ENCODE measurements around the gene TNFRSF19. TPM values are rescaled to one million over a fixed set of nuclear protein-coding genes. Genes with fewer than 3 reads are reported as not detected.

Gene TNFRSF19
- total RNA-seq, 1 experiment from 2014 or later: 0.54 TPM

- ChIA-PET POLR2A (no interaction called here), CTCF (no interaction called here)
- H3K4me1 ChIP-seq (ENCODE audit: control insufficient read depth, insufficient read depth, low read length): no peaks in the 10 kb centered on the region
- no peaks in the 10 kb centered on the region; the same call in none of the 2 replicates for H3K27me3 ChIP-seq (ENCODE audit: control insufficient read depth, insufficient read depth, low read length)
- DNase-seq (ENCODE audit: low read depth, low spot score) (no peak), ATAC-seq (no peak)
- H3K27ac ChIP-seq (ENCODE audit: low read length): no peak overlapping the region
- BruUV-seq (replicated peaks): no TSS peak
- intact Hi-C loops (cut with micrococcal nuclease; ENCODE audit: unreplicated experiment) (no loop called here), in situ Hi-C loops (cut with HindIII; ENCODE audit: low pct_unique_long_range_greater_than_20kb, low sequenced_read_pairs) (no loop called here)
- H3K9me3 ChIP-seq (ENCODE audit: control insufficient read depth, insufficient read depth, low read depth, low read length): no peaks in the 10 kb centered on the region
- H3K36me3 ChIP-seq (ENCODE audit: control insufficient read depth, insufficient read depth, low read length): no peaks in the 10 kb centered on the region
- H3K4me3 ChIP-seq (ENCODE audit: low read depth in 2 of 2, low read length in 2 of 2): no peak overlapping the region
- TF ChIP-seq REST (IDR thresholded peaks at IDR 0.05; ENCODE audit: insufficient read depth in 1 of 2, low read depth in 2 of 2, low read length in 1 of 2) (no peak), TCF7L2 (IDR thresholded peaks at IDR 0.05; ENCODE audit: low read depth, low read length) (no peak), POLR2AphosphoS5 (IDR thresholded peaks at IDR 0.05; ENCODE audit: low read depth, low read length) (no peak), SIN3A (IDR thresholded peaks at IDR 0.05; ENCODE audit: borderline replicate concordance, insufficient read depth, low read depth, low read length) (no peak), CTCF (IDR thresholded peaks at IDR 0.05) (no peak)
Observed at GRCh38 chr13:23608701-23609413, 38.6 kb downstream of the TNFRSF19 start.

- no peak for ATAC-seq
- H3K36me3 ChIP-seq (ENCODE audit: control insufficient read depth, insufficient read depth, low read length): no peaks in the 10 kb centered on the region
- no peak for TF ChIP-seq CTCF (IDR thresholded peaks at IDR 0.05)
- TF ChIP-seq TCF7L2 (IDR thresholded peaks at IDR 0.05; ENCODE audit: low read depth, low read length): no peak
- no peak for TF ChIP-seq POLR2AphosphoS5 (IDR thresholded peaks at IDR 0.05; ENCODE audit: low read depth, low read length)
- no peak for TF ChIP-seq REST (IDR thresholded peaks at IDR 0.05; ENCODE audit: insufficient read depth in 1 of 2, low read depth in 2 of 2, low read length in 1 of 2)
- H3K4me1 ChIP-seq (ENCODE audit: control insufficient read depth, insufficient read depth, low read length): no peaks in the 10 kb centered on the region
- POLR2A ChIA-PET: no interaction called here
- no peaks in the 10 kb centered on the region; the same call in none of the 2 replicates for H3K27me3 ChIP-seq (ENCODE audit: control insufficient read depth, insufficient read depth, low read length)
- H3K27ac ChIP-seq (ENCODE audit: low read length): no peak overlapping the region
- intact Hi-C loops (cut with micrococcal nuclease; ENCODE audit: unreplicated experiment): no loop called here
- BruUV-seq (replicated peaks): no TSS peak
- DNase-seq (ENCODE audit: low read depth, low spot score): no peak
- CTCF ChIA-PET: no interaction called here
- in situ Hi-C loops (cut with HindIII; ENCODE audit: low pct_unique_long_range_greater_than_20kb, low sequenced_read_pairs): no loop called here
- H3K9me3 ChIP-seq (ENCODE audit: control insufficient read depth, insufficient read depth, low read depth, low read length): no peaks in the 10 kb centered on the region
- H3K4me3 ChIP-seq (ENCODE audit: low read depth in 2 of 2, low read length in 2 of 2): no peak overlapping the region
Observed at GRCh38 chr13:23609414-23609760, 39.2 kb downstream of the TNFRSF19 start.

Data from Panc1 (cell line).